WTC11 (cell line): ENCODE data around the gene NCKAP5. TPM values are rescaled to one million over a fixed set of nuclear protein-coding genes. Genes with fewer than 3 reads are reported as not detected.

Experiments
- ATAC-seq: fragments of 200-7000 bp; cut with Tn5 transposase; 2 replicates; pipeline ENCODE4 v1.10.0; 2021; ENCODE audit warnings: mild to moderate bottlenecking, moderate library complexity
- CTCF ChIA-PET: fragments of 300-600 bp; sonication (Branson Sonifier 250); formaldehyde crosslinking; loops from one replicate; lab custom pipeline; 2021; ENCODE audit warnings: antibody characterized with exemption; lab: Charles Lee
- POLR2A ChIA-PET: fragments of 350-600 bp; sonication (Branson Sonifier 250); formaldehyde crosslinking; loops from one replicate; lab custom pipeline; 2021; ENCODE audit warnings: antibody characterized with exemption; lab: Charles Lee
- DNase-seq: peaks from one replicate; pipeline ENCODE4 v3.0.0; 2021; ENCODE audit warnings: low spot score
- H3K27ac Mint-ChIP-seq: 2 replicates; pipeline ENCODE4 v1.8.0; 2021; ENCODE audit warnings: mixed read lengths
- H3K27me3 Mint-ChIP-seq: 2 replicates; pipeline ENCODE4 v1.8.0; 2021; ENCODE audit warnings: low read depth, mild to moderate bottlenecking, moderate library complexity, mixed read lengths
- H3K36me3 Mint-ChIP-seq: 2 replicates; pipeline ENCODE4 v1.8.0; 2021; ENCODE audit warnings: mixed read lengths
- H3K4me1 Mint-ChIP-seq: 2 replicates; pipeline ENCODE4 v1.8.0; 2022; ENCODE audit warnings: mixed read lengths
- H3K4me3 Mint-ChIP-seq: 2 replicates; pipeline ENCODE4 v1.8.0; 2021; ENCODE audit warnings: mild to moderate bottlenecking, moderate library complexity, mixed read lengths
- H3K9me3 Mint-ChIP-seq: 2 replicates; pipeline ENCODE4 v1.8.0; 2021; ENCODE audit warnings: mixed read lengths
- CREM ChIP-seq: sonication (generic); formaldehyde crosslinking; IDR thresholded peaks from 2 replicates; pipeline ENCODE4 v1.8.1; 2022; ENCODE audit warnings: mild to moderate bottlenecking, missing genetic modification reagents, moderate library complexity
- ESRRA ChIP-seq: sonication (generic); formaldehyde crosslinking; IDR thresholded peaks from 2 replicates; pipeline ENCODE4 v1.8.1; 2022; ENCODE audit warnings: mild to moderate bottlenecking, missing genetic modification reagents, borderline replicate concordance
- FOXJ3 ChIP-seq: sonication (generic); formaldehyde crosslinking; IDR thresholded peaks from 2 replicates; pipeline ENCODE4 v1.9.0; 2021; ENCODE audit warnings: missing genetic modification reagents, mild to moderate bottlenecking, borderline replicate concordance
- HMGXB4 ChIP-seq: sonication (generic); formaldehyde crosslinking; IDR thresholded peaks from 2 replicates; pipeline ENCODE4 v1.8.1; 2023; ENCODE audit warnings: mild to moderate bottlenecking, moderate library complexity, missing genetic modification reagents
- IRF2 ChIP-seq: sonication (generic); formaldehyde crosslinking; IDR thresholded peaks from 2 replicates; pipeline ENCODE4 v1.8.0; 2022; ENCODE audit warnings: low read depth, missing genetic modification reagents, borderline replicate concordance
- OVOL2 ChIP-seq: fragments of 250-450 bp; sonication (Bioruptor Pico); IDR thresholded peaks from 2 replicates; pipeline ENCODE4 v1.9.0; 2021; ENCODE audit warnings: mild to moderate bottlenecking, borderline replicate concordance
- PREB ChIP-seq: sonication (generic); formaldehyde crosslinking; IDR thresholded peaks from 2 replicates; pipeline ENCODE4 v1.8.1; 2022; ENCODE audit warnings: mild to moderate bottlenecking, missing genetic modification reagents, moderate library complexity, borderline replicate concordance
- PRRX2 ChIP-seq: fragments of 250-450 bp; sonication (Bioruptor Pico); IDR thresholded peaks from 2 replicates; pipeline ENCODE4 v1.8.0; 2021; ENCODE audit warnings: mild to moderate bottlenecking
- RELA ChIP-seq: sonication (generic); formaldehyde crosslinking; IDR thresholded peaks from 2 replicates; pipeline ENCODE4 v1.8.1; 2022; ENCODE audit warnings: missing genetic modification reagents, mild to moderate bottlenecking, borderline replicate concordance
- RORB ChIP-seq: fragments of 250-450 bp; sonication (Bioruptor Pico); IDR thresholded peaks from 2 replicates; pipeline ENCODE4 v1.9.0; 2021; ENCODE audit warnings: mild to moderate bottlenecking
- ZMAT4 ChIP-seq: fragments of 250-450 bp; sonication (Bioruptor Pico); IDR thresholded peaks from 2 replicates; pipeline ENCODE4 v1.9.0; 2021; ENCODE audit warnings: mild to moderate bottlenecking
- ZNF263 ChIP-seq: sonication (generic); formaldehyde crosslinking; IDR thresholded peaks from 2 replicates; pipeline ENCODE4 v1.8.1; 2022; ENCODE audit warnings: low read depth, mild to moderate bottlenecking, moderate library complexity, missing genetic modification reagents
- ZNF281 ChIP-seq: sonication (generic); formaldehyde crosslinking; IDR thresholded peaks from 2 replicates; pipeline ENCODE4 v1.8.0; 2023; ENCODE audit warnings: mild to moderate bottlenecking, missing genetic modification reagents
- ZNF317 ChIP-seq: sonication (generic); formaldehyde crosslinking; IDR thresholded peaks from 2 replicates; pipeline ENCODE4 v1.8.1; 2023; ENCODE audit warnings: low read depth, mild to moderate bottlenecking, moderate library complexity, missing genetic modification reagents, borderline replicate concordance
- ZNF396 ChIP-seq: fragments of 250-450 bp; sonication (Bioruptor Pico); IDR thresholded peaks from 2 replicates; pipeline ENCODE4 v1.8.0; 2021; ENCODE audit warnings: mild to moderate bottlenecking, moderate library complexity, borderline replicate concordance
- ZNF425 ChIP-seq: fragments of 250-450 bp; sonication (Bioruptor Pico); conservative IDR thresholded peaks from 2 replicates; pipeline ENCODE4 v1.9.0; 2021; ENCODE audit warnings: mild to moderate bottlenecking
- total RNA-seq: library from RNA; stranded (reverse); gene quantifications from 3 replicates; pipeline ENCODE4 v1.2.3, GENCODE V29; 2021
- TF ChIP-seq, protein P1 (sequence below): sonication (generic); formaldehyde crosslinking; IDR thresholded peaks from 2 replicates; pipeline ENCODE4 v1.8.1; 2022; ENCODE audit warnings: missing genetic modification reagents, borderline replicate concordance
- TF ChIP-seq, protein P2 (sequence below): sonication (generic); formaldehyde crosslinking; IDR thresholded peaks from 2 replicates; pipeline ENCODE4 v1.8.1; 2023; ENCODE audit warnings: mild to moderate bottlenecking, missing genetic modification reagents
- TF ChIP-seq, protein P3 (sequence below): sonication (generic); formaldehyde crosslinking; IDR thresholded peaks from 2 replicates; pipeline ENCODE4 v1.8.0; 2023; ENCODE audit warnings: missing genetic modification reagents
- TF ChIP-seq, protein P4 (sequence below): fragments of 200-600 bp; IDR thresholded peaks from 2 replicates; pipeline ENCODE4 v1.8.0; 2022; ENCODE audit warnings: antibody characterized with exemption

Gene NCKAP5
- total RNA-seq, 1 experiment from 2014 or later, result 0.55 TPM

DNA sequence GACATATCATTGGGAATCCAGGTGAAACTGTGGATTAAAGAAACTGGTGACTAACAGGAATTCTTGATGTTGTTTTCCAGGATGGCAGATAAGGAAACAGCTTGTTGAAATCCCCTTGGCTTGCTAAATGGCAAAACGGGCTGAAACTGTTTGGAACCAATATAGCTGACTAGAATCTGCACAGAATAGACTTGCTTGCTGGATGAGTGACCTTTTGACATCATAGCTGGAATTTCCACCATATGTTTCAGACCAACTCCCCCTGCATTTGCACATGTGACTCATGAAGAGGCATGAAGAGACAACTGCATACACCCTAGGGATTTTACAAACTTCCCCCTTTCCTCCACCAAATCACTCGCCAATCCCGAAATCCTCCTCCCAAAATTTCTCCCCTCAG is 810.6 kb downstream of the NCKAP5 start (continued):
- TF ChIP-seq, protein P1, sequence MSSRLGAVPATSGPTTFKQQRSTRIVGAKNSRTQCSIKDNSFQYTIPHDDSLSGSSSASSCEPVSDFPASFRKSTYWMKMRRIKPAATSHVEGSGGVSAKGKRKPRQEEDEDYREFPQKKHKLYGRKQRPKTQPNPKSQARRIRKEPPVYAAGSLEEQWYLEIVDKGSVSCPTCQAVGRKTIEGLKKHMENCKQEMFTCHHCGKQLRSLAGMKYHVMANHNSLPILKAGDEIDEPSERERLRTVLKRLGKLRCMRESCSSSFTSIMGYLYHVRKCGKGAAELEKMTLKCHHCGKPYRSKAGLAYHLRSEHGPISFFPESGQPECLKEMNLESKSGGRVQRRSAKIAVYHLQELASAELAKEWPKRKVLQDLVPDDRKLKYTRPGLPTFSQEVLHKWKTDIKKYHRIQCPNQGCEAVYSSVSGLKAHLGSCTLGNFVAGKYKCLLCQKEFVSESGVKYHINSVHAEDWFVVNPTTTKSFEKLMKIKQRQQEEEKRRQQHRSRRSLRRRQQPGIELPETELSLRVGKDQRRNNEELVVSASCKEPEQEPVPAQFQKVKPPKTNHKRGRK (CRISPR knock-in tag), result no peak
- TF ChIP-seq, protein P2, sequence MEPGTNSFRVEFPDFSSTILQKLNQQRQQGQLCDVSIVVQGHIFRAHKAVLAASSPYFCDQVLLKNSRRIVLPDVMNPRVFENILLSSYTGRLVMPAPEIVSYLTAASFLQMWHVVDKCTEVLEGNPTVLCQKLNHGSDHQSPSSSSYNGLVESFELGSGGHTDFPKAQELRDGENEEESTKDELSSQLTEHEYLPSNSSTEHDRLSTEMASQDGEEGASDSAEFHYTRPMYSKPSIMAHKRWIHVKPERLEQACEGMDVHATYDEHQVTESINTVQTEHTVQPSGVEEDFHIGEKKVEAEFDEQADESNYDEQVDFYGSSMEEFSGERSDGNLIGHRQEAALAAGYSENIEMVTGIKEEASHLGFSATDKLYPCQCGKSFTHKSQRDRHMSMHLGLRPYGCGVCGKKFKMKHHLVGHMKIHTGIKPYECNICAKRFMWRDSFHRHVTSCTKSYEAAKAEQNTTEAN (CRISPR knock-in tag), result no peak
- TF ChIP-seq OVOL2 (CRISPR knock-in tag) (no peak), ZNF396 (CRISPR knock-in tag) (no peak), PRRX2 (no peak), ZNF263 (CRISPR knock-in tag) (no peak), PREB (CRISPR knock-in tag) (no peak), RELA (CRISPR knock-in tag) (no peak), ZMAT4 (CRISPR knock-in tag) (no peak), FOXJ3 (CRISPR knock-in tag) (no peak), HMGXB4 (no peak), ESRRA (CRISPR knock-in tag) (no peak)

DNA sequence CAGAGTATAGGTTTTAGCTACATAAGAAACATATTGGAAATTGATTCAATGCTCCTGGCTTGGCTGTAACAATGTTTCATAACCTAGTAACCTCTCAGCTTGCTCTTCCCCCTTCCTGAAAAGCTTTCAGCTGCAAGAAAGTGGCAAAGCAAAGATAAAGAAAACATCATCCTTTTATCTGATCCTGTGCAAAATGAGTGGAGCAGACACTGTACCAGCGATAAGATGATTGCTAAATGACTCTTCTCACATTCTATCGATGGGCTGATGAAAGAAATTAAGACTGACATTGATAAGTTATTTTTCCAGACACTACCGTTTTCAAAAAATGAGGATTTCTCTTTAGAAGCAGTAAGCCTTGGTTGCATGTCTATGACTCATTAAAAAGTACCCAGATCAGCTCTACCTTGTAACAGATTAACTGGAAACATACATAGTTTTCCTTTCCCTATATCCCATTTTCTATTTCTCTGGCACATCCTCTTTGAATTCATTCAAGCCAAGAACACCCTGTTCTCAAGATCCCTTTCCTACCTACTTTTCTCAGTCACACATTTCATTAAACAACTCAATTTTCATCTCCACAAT is 811.2 kb downstream of the NCKAP5 start:
- Mint-ChIP-seq H3K4me3 (no peak overlapping the region), H3K36me3 (peaks cover 7% of the 10 kb centered on the region; the same call in 1 of the 2 replicates), H3K4me1 (peaks cover 9% of the 10 kb centered on the region; the same call in 1 of the 2 replicates), H3K27ac (no peak overlapping the region), H3K9me3 (peaks cover 23% of the 10 kb centered on the region), H3K27me3 (no peaks in the 10 kb centered on the region)
- no peak for DNase-seq
- POLR2A ChIA-PET, result no interaction called here
- no peak for ATAC-seq
- CTCF ChIA-PET, result no interaction called here
- TF ChIP-seq RORB (CRISPR knock-in tag), result no peak
- TF ChIP-seq IRF2 (CRISPR knock-in tag), result no peak
- no peak for TF ChIP-seq ZNF425
- no peak for TF ChIP-seq ZNF317 (CRISPR knock-in tag)
- TF ChIP-seq, protein P3, sequence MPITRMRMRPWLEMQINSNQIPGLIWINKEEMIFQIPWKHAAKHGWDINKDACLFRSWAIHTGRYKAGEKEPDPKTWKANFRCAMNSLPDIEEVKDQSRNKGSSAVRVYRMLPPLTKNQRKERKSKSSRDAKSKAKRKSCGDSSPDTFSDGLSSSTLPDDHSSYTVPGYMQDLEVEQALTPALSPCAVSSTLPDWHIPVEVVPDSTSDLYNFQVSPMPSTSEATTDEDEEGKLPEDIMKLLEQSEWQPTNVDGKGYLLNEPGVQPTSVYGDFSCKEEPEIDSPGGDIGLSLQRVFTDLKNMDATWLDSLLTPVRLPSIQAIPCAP (CRISPR knock-in tag), result no peak
- TF ChIP-seq ZNF281 (CRISPR knock-in tag), result no peak
- TF ChIP-seq, protein P4, sequence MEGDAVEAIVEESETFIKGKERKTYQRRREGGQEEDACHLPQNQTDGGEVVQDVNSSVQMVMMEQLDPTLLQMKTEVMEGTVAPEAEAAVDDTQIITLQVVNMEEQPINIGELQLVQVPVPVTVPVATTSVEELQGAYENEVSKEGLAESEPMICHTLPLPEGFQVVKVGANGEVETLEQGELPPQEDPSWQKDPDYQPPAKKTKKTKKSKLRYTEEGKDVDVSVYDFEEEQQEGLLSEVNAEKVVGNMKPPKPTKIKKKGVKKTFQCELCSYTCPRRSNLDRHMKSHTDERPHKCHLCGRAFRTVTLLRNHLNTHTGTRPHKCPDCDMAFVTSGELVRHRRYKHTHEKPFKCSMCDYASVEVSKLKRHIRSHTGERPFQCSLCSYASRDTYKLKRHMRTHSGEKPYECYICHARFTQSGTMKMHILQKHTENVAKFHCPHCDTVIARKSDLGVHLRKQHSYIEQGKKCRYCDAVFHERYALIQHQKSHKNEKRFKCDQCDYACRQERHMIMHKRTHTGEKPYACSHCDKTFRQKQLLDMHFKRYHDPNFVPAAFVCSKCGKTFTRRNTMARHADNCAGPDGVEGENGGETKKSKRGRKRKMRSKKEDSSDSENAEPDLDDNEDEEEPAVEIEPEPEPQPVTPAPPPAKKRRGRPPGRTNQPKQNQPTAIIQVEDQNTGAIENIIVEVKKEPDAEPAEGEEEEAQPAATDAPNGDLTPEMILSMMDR, result no peak
- no peak for TF ChIP-seq CREM (CRISPR knock-in tag)
